HEK293 (cell line): ENCODE results near the gene CLASRP.
A peak's percentile ranks its signal among the peaks of the same experiment; 100 is the strongest.

Experiments used
- CTCF ChIA-PET: fragments of 350-600 bp; formaldehyde crosslinking; extraction: SDS; loops from one replicate; lab custom pipeline; 2021; ENCODE audit warnings: antibody characterized with exemption; lab: Yijun Ruan, JAX
- POLR2A ChIA-PET: fragments of 300-600 bp; formaldehyde crosslinking; extraction: SDS; loops from one replicate; lab custom pipeline; 2020; ENCODE audit warnings: antibody characterized with exemption, inconsistent platforms; lab: Yijun Ruan, JAX
- H3K27ac ChIP-seq: fragments of 200-500 bp; sonication (Bioruptor generic); 2 replicates; pipeline ENCODE4 v1.5.1; 2014; ENCODE audit warnings: low read depth, low read length, control low read depth, inconsistent platforms; ENCODE audit errors: extremely low read depth
- H3K36me3 ChIP-seq, 2 experiments: fragments of 200-500 bp in 1 of 2; sonication (Bioruptor generic) in 1 of 2; 1 replicate in 1 of 2; 2 replicates in 1 of 2; pipeline ENCODE4 v1.5.1; 2014 to 2017; ENCODE audit warnings: inconsistent platforms in 2 of 2, low read length in 2 of 2; ENCODE audit not compliant: control insufficient read depth in 2 of 2, insufficient read depth in 1 of 2
- H3K4me1 ChIP-seq: fragments of 200-500 bp; sonication (Bioruptor generic); 2 replicates; pipeline ENCODE4 v1.5.1; 2014; ENCODE audit warnings: mild to moderate bottlenecking, low read length, inconsistent platforms; ENCODE audit not compliant: control insufficient read depth, insufficient read depth
- H3K4me3 ChIP-seq: 2 replicates; pipeline ENCODE4 v1.5.1; 2011; ENCODE audit warnings: low read depth, mild to moderate bottlenecking, control low read depth, low read length, moderate library complexity
- H3K9me3 ChIP-seq: fragments of 200-500 bp; sonication (Bioruptor generic); 2 replicates; pipeline ENCODE4 v1.5.1; 2014; ENCODE audit warnings: low read depth, low read length, inconsistent platforms; ENCODE audit not compliant: control insufficient read depth, insufficient read depth
- BCL11B ChIP-seq: fragments of 450-650 bp; formaldehyde crosslinking; IDR thresholded peaks from 2 replicates; pipeline ENCODE4 v1.5.1; 2016; ENCODE audit warnings: low read depth, missing biosample characterization, missing genetic modification characterization
- EGR2 ChIP-seq: fragments of 450-650 bp; formaldehyde crosslinking; IDR thresholded peaks from 2 replicates; pipeline ENCODE4 v1.5.1; 2016; ENCODE audit warnings: low read depth, missing biosample characterization, missing genetic modification characterization
- FEZF1 ChIP-seq: fragments of 450-650 bp; formaldehyde crosslinking; IDR thresholded peaks from 2 replicates; pipeline ENCODE4 v1.5.1; 2016; ENCODE audit warnings: missing biosample characterization, missing genetic modification characterization
- GLIS1 ChIP-seq: fragments of 450-650 bp; formaldehyde crosslinking; IDR thresholded peaks from 2 replicates; pipeline ENCODE4 v1.5.1; 2016; ENCODE audit warnings: missing biosample characterization, missing genetic modification characterization
- KLF1 ChIP-seq: fragments of 450-650 bp; formaldehyde crosslinking; IDR thresholded peaks from 2 replicates; pipeline ENCODE4 v1.5.1; 2016; ENCODE audit warnings: missing biosample characterization, missing genetic modification characterization
- KLF17 ChIP-seq: fragments of 450-650 bp; formaldehyde crosslinking; IDR thresholded peaks from 2 replicates; pipeline ENCODE4 v1.5.1; 2016; ENCODE audit warnings: missing biosample characterization, missing genetic modification characterization
- OSR2 ChIP-seq: fragments of 450-650 bp; formaldehyde crosslinking; IDR thresholded peaks from 2 replicates; pipeline ENCODE4 v1.5.1; 2016; ENCODE audit warnings: missing biosample characterization, missing genetic modification characterization
- PRDM4 ChIP-seq: fragments of 450-650 bp; formaldehyde crosslinking; IDR thresholded peaks from 2 replicates; pipeline ENCODE4 v1.5.1; 2017; ENCODE audit warnings: missing biosample characterization, missing genetic modification characterization
- REPIN1 ChIP-seq: fragments of 450-650 bp; formaldehyde crosslinking; IDR thresholded peaks from 2 replicates; pipeline ENCODE4 v1.5.1; 2017; ENCODE audit warnings: missing biosample characterization, missing genetic modification characterization, low read depth
- SALL2 ChIP-seq: fragments of 450-650 bp; formaldehyde crosslinking; IDR thresholded peaks from 2 replicates; pipeline ENCODE4 v1.5.0; 2017; ENCODE audit warnings: missing biosample characterization, mild to moderate bottlenecking, missing genetic modification characterization, borderline replicate concordance
- SCRT1 ChIP-seq: fragments of 450-650 bp; formaldehyde crosslinking; IDR thresholded peaks from 2 replicates; pipeline ENCODE4 v1.5.1; 2016; ENCODE audit warnings: missing biosample characterization, missing genetic modification characterization, borderline replicate concordance
- SCRT2 ChIP-seq: fragments of 450-650 bp; formaldehyde crosslinking; IDR thresholded peaks from 2 replicates; pipeline ENCODE4 v1.5.1; 2016; ENCODE audit warnings: missing biosample characterization, missing genetic modification characterization
- SP2 ChIP-seq: fragments of 450-650 bp; formaldehyde crosslinking; IDR thresholded peaks from 2 replicates; pipeline ENCODE4 v1.5.1; 2016; ENCODE audit warnings: missing biosample characterization, missing genetic modification characterization
- SP7 ChIP-seq: fragments of 450-650 bp; formaldehyde crosslinking; IDR thresholded peaks from 2 replicates; pipeline ENCODE4 v1.5.1; 2016; ENCODE audit warnings: missing biosample characterization, missing genetic modification characterization
- TCF7L2 ChIP-seq: IDR thresholded peaks from 2 replicates; pipeline ENCODE4 v1.6.1; 2011; ENCODE audit warnings: low read depth, mild to moderate bottlenecking, inconsistent platforms, low read length, moderate library complexity, borderline replicate concordance
- ZBTB17 ChIP-seq: fragments of 450-650 bp; formaldehyde crosslinking; IDR thresholded peaks from 2 replicates; pipeline ENCODE4 v1.5.1; 2016; ENCODE audit warnings: missing biosample characterization, missing genetic modification characterization
- ZBTB6 ChIP-seq: fragments of 450-650 bp; formaldehyde crosslinking; IDR thresholded peaks from 2 replicates; pipeline ENCODE4 v1.5.1; 2017; ENCODE audit warnings: missing biosample characterization, missing genetic modification characterization
- ZFHX2 ChIP-seq: fragments of 450-650 bp; formaldehyde crosslinking; conservative IDR thresholded peaks from 2 replicates; pipeline ENCODE4 v1.5.1; 2016; ENCODE audit warnings: missing biosample characterization, missing genetic modification characterization
- ZIC2 ChIP-seq: fragments of 450-650 bp; formaldehyde crosslinking; IDR thresholded peaks from 2 replicates; pipeline ENCODE4 v1.5.1; 2016; ENCODE audit warnings: missing biosample characterization, missing genetic modification characterization
- ZNF202 ChIP-seq: fragments of 450-650 bp; formaldehyde crosslinking; IDR thresholded peaks from 2 replicates; pipeline ENCODE4 v1.5.1; 2016; ENCODE audit warnings: missing biosample characterization, missing genetic modification characterization, borderline replicate concordance
- ZNF366 ChIP-seq: fragments of 450-650 bp; formaldehyde crosslinking; conservative IDR thresholded peaks from 2 replicates; pipeline ENCODE4 v1.5.1; 2016; ENCODE audit warnings: missing biosample characterization, missing genetic modification characterization
- ZNF423 ChIP-seq: fragments of 450-650 bp; formaldehyde crosslinking; IDR thresholded peaks from 2 replicates; pipeline ENCODE4 v1.5.1; 2016; ENCODE audit warnings: missing biosample characterization, missing genetic modification characterization
- ZNF629 ChIP-seq: fragments of 450-650 bp; formaldehyde crosslinking; IDR thresholded peaks from 2 replicates; pipeline ENCODE4 v1.5.1; 2017; ENCODE audit warnings: missing biosample characterization, missing genetic modification characterization
- ZNF645 ChIP-seq: fragments of 450-650 bp; formaldehyde crosslinking; IDR thresholded peaks from 2 replicates; pipeline ENCODE4; 2016; ENCODE audit warnings: missing biosample characterization, missing genetic modification characterization
- ZNF843 ChIP-seq: fragments of 450-650 bp; formaldehyde crosslinking; IDR thresholded peaks from 2 replicates; pipeline ENCODE4 v1.5.1; 2016; ENCODE audit warnings: missing biosample characterization, missing genetic modification characterization

Gene CLASRP

GRCh38 chr19:45103508-45104319 lies 64.9 kb downstream of the CLASRP start:
- no peak for TF ChIP-seq SALL2 (tag by site-specific recombination)
- TF ChIP-seq BCL11B (tag by site-specific recombination) = no peak
- TF ChIP-seq ZIC2 = peak; percentile 90
- peak; percentile 55; the same call in 1 of the 2 replicates for TF ChIP-seq KLF17 (tag by site-specific recombination)
- TF ChIP-seq GLIS1 = peak; percentile 100
- 0 out of 2 replicates have a peak, but pooled peaks have one; percentile 20 for TF ChIP-seq PRDM4 (tag by site-specific recombination)
- TF ChIP-seq ZNF645 (tag by site-specific recombination) = no peak
- TF ChIP-seq SP2 = no peak
- TF ChIP-seq OSR2 (tag by site-specific recombination) = peak; percentile 55; the same call in 1 of the 2 replicates
- TF ChIP-seq SCRT2 (tag by site-specific recombination) = no peak
- no peak for TF ChIP-seq KLF1 (tag by site-specific recombination)
- TF ChIP-seq ZNF202 (tag by site-specific recombination) = no peak
- peak; percentile 55; the same call in 1 of the 2 replicates for TF ChIP-seq ZNF843
- TF ChIP-seq FEZF1 (tag by site-specific recombination) = peak; percentile 94
- peak; percentile 88 for TF ChIP-seq ZFHX2
- TF ChIP-seq ZBTB6 (tag by site-specific recombination) = 0 out of 2 replicates have a peak, but pooled peaks have one; percentile 49
- peak; percentile 73 for TF ChIP-seq ZNF423 (tag by site-specific recombination)
- TF ChIP-seq SP7 (tag by site-specific recombination) = peak; percentile 44; the same call in 1 of the 2 replicates
- no peak for TF ChIP-seq ZNF629 (tag by site-specific recombination)
- TF ChIP-seq EGR2 (tag by site-specific recombination) = peak; percentile 83
- 0 out of 2 replicates have a peak, but pooled peaks have one; percentile 19 for TF ChIP-seq ZNF366 (tag by site-specific recombination)
- TF ChIP-seq REPIN1 (tag by site-specific recombination) = no peak
- no peak for TF ChIP-seq TCF7L2
- TF ChIP-seq ZBTB17 (tag by site-specific recombination) = no peak
- no peak for TF ChIP-seq SCRT1 (tag by site-specific recombination)
- CTCF ChIA-PET = interaction anchor here (0.6 to 1.1 kb wide), 6 partner anchors 9 to 1645 kb away, joined by 3 to 6 read pairs (median 3); no protein-coding TSS in a partner anchor
- H3K27ac ChIP-seq = no peak overlapping the region
- POLR2A ChIA-PET = interaction anchor here (0.8 to 3.2 kb wide), 4 partner anchors 10 to 20 kb away, joined by 3 to 20 read pairs (median 4); partner anchors contain the start of gene PPP1R37
- H3K4me3 ChIP-seq = no peak overlapping the region
- no peaks in the 10 kb centered on the region for H3K9me3 ChIP-seq
- H3K4me1 ChIP-seq = peaks cover 16% of the 10 kb centered on the region
- H3K36me3 ChIP-seq = peaks cover 0 to 19% of the 10 kb centered on the region in 2 experiments; a peak in 1 of 3 replicates
